Panc1 (cell line): Measurements from ENCODE around the gene SCARF2.

ENCODE experiments used
- CTCF ChIP-seq: fragments of 450-650 bp; IDR thresholded peaks from 2 replicates; pipeline ENCODE4 v1.5.1; 2017; ENCODE audit warnings: mild to moderate bottlenecking
- POLR2AphosphoS5 ChIP-seq: IDR thresholded peaks from 2 replicates; pipeline ENCODE4 v1.6.1; 2012; ENCODE audit warnings: mild to moderate bottlenecking, low read depth, low read length, moderate library complexity
- REST ChIP-seq, 2 experiments: IDR thresholded peaks; 2 replicates each; pipeline ENCODE4 v1.6.1; 2011 to 2012; ENCODE audit warnings: low read depth in 2 of 2, control low read depth in 1 of 2, low read length in 1 of 2, mild to moderate bottlenecking in 1 of 2, moderate library complexity in 1 of 2; ENCODE audit not compliant: insufficient read depth in 1 of 2
- SIN3A ChIP-seq: IDR thresholded peaks from 2 replicates; pipeline ENCODE4 v1.6.1; 2012; ENCODE audit warnings: low read depth, mild to moderate bottlenecking, low read length, moderate library complexity, borderline replicate concordance; ENCODE audit not compliant: insufficient read depth

GRCh38 chr22:20438427-20438677, 727 bp upstream of the SCARF2 start:
- no peak for TF ChIP-seq POLR2AphosphoS5
- no peak for TF ChIP-seq CTCF
- no peak for TF ChIP-seq REST (IDR thresholded peaks at IDR 0.05; ENCODE audit: insufficient read depth in 1 of 2, low read depth in 2 of 2, low read length in 1 of 2)
- TF ChIP-seq SIN3A = no peak
